Naive thymus-derived CD4-positive, alpha-beta T cell (primary cell): Measurements from ENCODE around the gene NRF1. TPM values are rescaled to one million over a fixed set of nuclear protein-coding genes. Genes with fewer than 3 reads are reported as not detected.
"Not testable (repeated sequence)": the region's sequence is repeated elsewhere in the genome, so short reads cannot be mapped to it uniquely, and the experiment has no call there.

Source experiments
- ATAC-seq: fragments of 150-1000 bp; cut with Tn5 transposase; 2 replicates; pipeline ENCODE4 v1.10.0; 2021; ENCODE audit warnings: mild to moderate bottlenecking, moderate library complexity
- CTCF ChIA-PET: fragments of 350-600 bp; sonication (Branson Sonifier 250); formaldehyde crosslinking; loops from one replicate; lab custom pipeline; 2021; ENCODE audit warnings: antibody characterized with exemption; lab: Charles Lee
- POLR2A ChIA-PET: fragments of 350-600 bp; sonication (Branson Sonifier 250); formaldehyde crosslinking; loops from one replicate; lab custom pipeline; 2021; ENCODE audit warnings: antibody characterized with exemption, inconsistent platforms; lab: Charles Lee
- DNase-seq, 9 donors: peaks; one replicate each; pipeline versions ENCODE4 v3.0.0 to v3.0.0-alpha.2; 2020 to 2022; ENCODE audit warnings: mixed read lengths in 1 of 9
- H3K27ac ChIP-seq: one replicate; pipeline ENCODE4 v1.7.0; 2013; ENCODE audit warnings: mild to moderate bottlenecking, low read depth, low read length, moderate library complexity
- H3K27me3 ChIP-seq, 2 donors: one replicate each; pipeline ENCODE4 v1.7.0; 2013; ENCODE audit warnings: low read length in 2 of 2, mild to moderate bottlenecking in 2 of 2, moderate library complexity in 2 of 2; ENCODE audit not compliant: control insufficient read depth in 2 of 2, insufficient read depth in 2 of 2
- H3K36me3 ChIP-seq, 3 experiments: 1 replicate in 2 of 3; 2 replicates in 1 of 3; pipeline ENCODE4 v1.7.0; 2013; ENCODE audit warnings: low read length in 3 of 3, mild to moderate bottlenecking in 3 of 3, moderate library complexity in 1 of 3; ENCODE audit not compliant: insufficient read depth in 3 of 3, control insufficient read depth in 2 of 3
- H3K4me1 ChIP-seq, 2 donors: one replicate each; pipeline ENCODE4 v1.7.0; 2013; ENCODE audit warnings: low read length in 2 of 2, mild to moderate bottlenecking in 2 of 2, moderate library complexity in 1 of 2; ENCODE audit not compliant: control insufficient read depth in 2 of 2, insufficient read depth in 2 of 2
- H3K4me3 ChIP-seq: 2 replicates; pipeline ENCODE4 v1.7.0; 2013; ENCODE audit warnings: mild to moderate bottlenecking, low read length
- H3K9me3 ChIP-seq, 3 experiments: 1 replicate in 2 of 3; 2 replicates in 1 of 3; pipeline ENCODE4 v1.7.0; 2013; ENCODE audit warnings: low read length in 3 of 3; ENCODE audit not compliant: control insufficient read depth in 2 of 3
- H3K27ac Mint-ChIP-seq, 9 donors: one replicate each; pipeline ENCODE4 v1.8.0; 2020 to 2022; ENCODE audit warnings: mixed read lengths in 9 of 9, mild to moderate bottlenecking in 8 of 9, moderate library complexity in 5 of 9, inconsistent platforms in 2 of 9
- H3K27me3 Mint-ChIP-seq, 5 donors: one replicate each; pipeline ENCODE4 v1.8.0; 2021 to 2022; ENCODE audit warnings: mixed read lengths in 5 of 5, mild to moderate bottlenecking in 1 of 5
- H3K36me3 Mint-ChIP-seq, 5 donors: one replicate each; pipeline ENCODE4 v1.8.0; 2020 to 2022; ENCODE audit warnings: mixed read lengths in 5 of 5, mild to moderate bottlenecking in 3 of 5, inconsistent platforms in 1 of 5
- H3K4me1 Mint-ChIP-seq, 7 donors: one replicate each; pipeline ENCODE4 v1.8.0; 2020 to 2022; ENCODE audit warnings: mixed read lengths in 7 of 7, mild to moderate bottlenecking in 3 of 7, inconsistent platforms in 1 of 7
- H3K4me3 Mint-ChIP-seq, 10 donors: one replicate each; pipeline ENCODE4 v1.8.0; 2020 to 2022; ENCODE audit warnings: mild to moderate bottlenecking in 10 of 10, mixed read lengths in 10 of 10, moderate library complexity in 6 of 10, inconsistent platforms in 2 of 10
- H3K9me3 Mint-ChIP-seq, 11 donors: one replicate each; pipeline ENCODE4 v1.8.0; 2020 to 2022; ENCODE audit warnings: mixed read lengths in 11 of 11, mild to moderate bottlenecking in 4 of 11, inconsistent platforms in 1 of 11, moderate library complexity in 1 of 11
- intact Hi-C, 2 donors: fragments of 100-400 bp; cut with micrococcal nuclease; formaldehyde crosslinking; loops; one replicate each; pipeline ENCODE4 v1.15.1; 2023
- polyA plus RNA-seq, 2 donors: library from polyadenylated mRNA; unstranded; fragments of 300-500 nt; fragmentation: Illumina TruSeq; gene quantifications; one replicate each; pipeline ENCODE4 v1.2.3, GENCODE V29; 2021
- total RNA-seq, 6 experiments: library from RNA in 5 of 6; stranded (reverse) in 5 of 6; gene quantifications; 1 replicate in 5 of 6; 2 replicates in 1 of 6; pipeline ENCODE4 v1.2.3 and lab custom pipeline; 2021 to 2026

The NRF1 gene
- total and polyA plus RNA-seq, 7 experiments from 2014 or later, result 24.7 to 49.3 (median 35.3) TPM

- intact Hi-C loops, result no loop called here
- DNase-seq (no peak), ATAC-seq (no peak)
- CTCF ChIA-PET, result no interaction called here
- Mint-ChIP-seq H3K4me3 (no peak overlapping the region), H3K9me3 (no peaks in the 10 kb centered on the region), H3K27me3 (peaks cover 10 to 23% (median 20%) of the 10 kb centered on the region in 5 donors), H3K27ac (no peak overlapping the region), H3K36me3 (no peaks in the 10 kb centered on the region), H3K4me1 (no peaks in the 10 kb centered on the region)
- Histone ChIP-seq H3K27me3 (no peaks in the 10 kb centered on the region), H3K4me3 (no peak overlapping the region), H3K9me3 (no peaks in the 10 kb centered on the region), H3K36me3 (no peaks in the 10 kb centered on the region), H3K4me1 (no peaks in the 10 kb centered on the region), H3K27ac (no peak overlapping the region)
- POLR2A ChIA-PET, result no interaction called here
Measured at GRCh38 chr7:129793506-129794310, 182.2 kb downstream of the NRF1 start.

GRCh38 chr7:129794461-129794860 lies 182.9 kb downstream of the NRF1 start:
- H3K27ac Mint-ChIP-seq, H3K4me3 ChIP-seq, H3K36me3 Mint-ChIP-seq, H3K27me3 ChIP-seq, H3K9me3 Mint-ChIP-seq, intact Hi-C loops, H3K4me1 ChIP-seq, POLR2A ChIA-PET, H3K27ac ChIP-seq, DNase-seq, H3K36me3 ChIP-seq, H3K4me1 Mint-ChIP-seq, CTCF ChIA-PET, H3K4me3 Mint-ChIP-seq, ATAC-seq, H3K9me3 ChIP-seq: not testable (repeated sequence)
- peaks cover 7 to 15% (median 12%) of the 10 kb centered on the region in 5 donors for H3K27me3 Mint-ChIP-seq

DNA sequence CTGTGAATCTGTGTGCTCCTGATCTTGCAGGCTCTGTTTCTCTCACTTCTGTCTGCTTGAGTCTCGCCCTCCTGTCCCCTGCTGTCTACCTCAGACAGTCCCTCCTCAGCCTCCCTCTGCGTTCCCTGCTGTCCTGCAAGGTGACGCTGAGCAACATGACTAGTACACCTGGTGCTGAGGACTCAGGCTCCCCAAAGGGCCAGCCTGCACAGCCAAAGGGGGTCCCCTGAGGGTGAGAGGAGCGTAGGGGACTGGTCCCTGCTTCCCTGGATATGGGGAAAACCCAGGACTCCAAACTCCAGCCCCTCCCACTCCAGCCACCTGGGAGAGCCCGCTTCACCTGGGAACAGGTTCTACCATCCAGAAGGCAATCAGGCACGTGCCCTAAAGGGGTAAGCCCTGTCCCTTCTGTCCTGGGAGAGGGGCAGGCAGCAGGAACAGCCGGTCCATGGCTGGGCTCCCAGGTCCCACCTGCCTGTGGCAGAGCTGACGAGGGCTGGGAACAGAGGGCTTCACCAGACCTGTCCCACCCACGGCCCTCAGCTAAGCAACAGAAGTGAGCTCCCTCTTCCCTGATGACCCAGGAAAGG lies 184.8 kb downstream of the NRF1 start:
- DNase-seq (no peak), ATAC-seq (no peak)
- Histone ChIP-seq H3K9me3 (no peaks in the 10 kb centered on the region), H3K36me3 (no peaks in the 10 kb centered on the region), H3K27me3 (no peaks in the 10 kb centered on the region), H3K4me3 (no peak overlapping the region), H3K4me1 (no peaks in the 10 kb centered on the region), H3K27ac (no peak overlapping the region)
- Mint-ChIP-seq H3K9me3 (no peaks in the 10 kb centered on the region), H3K36me3 (no peaks in the 10 kb centered on the region), H3K4me1 (no peaks in the 10 kb centered on the region), H3K27me3 (peaks cover 0 to 2% (median 1%) of the 10 kb centered on the region in 5 donors), H3K27ac (no peak overlapping the region), H3K4me3 (no peak overlapping the region)
- intact Hi-C loops, result no loop called here
- ChIA-PET CTCF (no interaction called here), POLR2A (no interaction called here)

- Mint-ChIP-seq H3K27me3 (no peaks in the 10 kb centered on the region), H3K4me3 (no peak overlapping the region), H3K9me3 (no peaks in the 10 kb centered on the region), H3K27ac (no peak overlapping the region), H3K36me3 (no peaks in the 10 kb centered on the region), H3K4me1 (no peaks in the 10 kb centered on the region)
- DNase-seq, result no peak
- Histone ChIP-seq H3K27ac (no peak overlapping the region), H3K4me1 (no peaks in the 10 kb centered on the region), H3K9me3 (no peaks in the 10 kb centered on the region), H3K36me3 (no peaks in the 10 kb centered on the region), H3K4me3 (no peak overlapping the region), H3K27me3 (no peaks in the 10 kb centered on the region)
- POLR2A ChIA-PET, result no interaction called here
- CTCF ChIA-PET, result no interaction called here
- intact Hi-C loops, result no loop called here
- ATAC-seq, result no peak
Measured at GRCh38 chr7:129797214-129797789, 185.8 kb downstream of the NRF1 start.

GRCh38 chr7:129798616-129799349 lies 187.3 kb downstream of the NRF1 start:
- Mint-ChIP-seq H3K27me3 (peaks cover 0 to 3% (median 0%) of the 10 kb centered on the region in 5 donors), H3K36me3 (no peaks in the 10 kb centered on the region), H3K4me3 (no peak overlapping the region), H3K27ac (no peak overlapping the region), H3K9me3 (no peaks in the 10 kb centered on the region), H3K4me1 (no peaks in the 10 kb centered on the region)
- no peaks in the 10 kb centered on the region for H3K9me3 ChIP-seq
- ATAC-seq, result no peak
- H3K27me3 ChIP-seq, result no peaks in the 10 kb centered on the region
- H3K4me1 ChIP-seq, result no peaks in the 10 kb centered on the region
- POLR2A ChIA-PET, result no interaction called here
- intact Hi-C loops, result no loop called here
- DNase-seq, result no peak
- H3K27ac ChIP-seq, result no peak overlapping the region
- CTCF ChIA-PET, result no interaction called here
- no peak overlapping the region for H3K4me3 ChIP-seq
- no peaks in the 10 kb centered on the region for H3K36me3 ChIP-seq

DNA sequence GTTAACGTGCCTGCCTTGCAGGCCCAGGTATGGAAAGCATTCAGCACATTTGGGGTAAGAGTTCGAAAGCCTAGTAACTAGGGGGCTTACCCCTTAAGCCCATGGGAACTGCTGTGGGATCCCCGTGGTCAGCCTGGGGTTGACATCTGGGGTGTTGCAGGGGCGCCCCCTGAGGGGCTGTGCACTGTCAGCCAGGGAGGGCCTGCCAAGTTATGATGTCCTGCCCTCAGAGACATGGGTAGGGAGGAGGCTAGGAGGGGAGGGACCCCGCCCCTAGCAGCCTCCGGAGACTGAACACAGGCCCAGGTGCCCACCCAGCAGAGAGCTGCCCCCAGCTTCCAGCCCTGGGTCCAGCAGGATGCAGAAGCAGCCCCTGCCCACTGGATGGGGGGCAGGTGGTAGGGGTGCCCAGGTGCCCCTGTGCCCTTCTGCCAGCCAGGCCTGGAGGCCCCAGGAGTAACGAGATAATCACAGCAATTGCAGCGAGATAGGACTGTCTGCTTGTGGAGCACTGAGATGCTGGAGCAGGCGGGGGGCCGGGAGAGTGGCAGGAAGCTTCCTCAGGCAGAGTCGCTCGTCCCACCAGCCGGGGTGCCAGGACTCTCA lies 187.9 kb downstream of the NRF1 start:
- H3K9me3 ChIP-seq, result no peaks in the 10 kb centered on the region
- ATAC-seq (no peak), DNase-seq (no peak)
- Mint-ChIP-seq H3K36me3 (no peaks in the 10 kb centered on the region), H3K27me3 (peaks cover 0 to 3% (median 0%) of the 10 kb centered on the region in 5 donors), H3K4me1 (no peaks in the 10 kb centered on the region), H3K9me3 (no peaks in the 10 kb centered on the region), H3K27ac (peak overlapping the region in 1 of 9 donors; percentile 13), H3K4me3 (no peak overlapping the region)
- no peaks in the 10 kb centered on the region for H3K4me1 ChIP-seq
- ChIA-PET POLR2A (no interaction called here), CTCF (no interaction called here)
- H3K27me3 ChIP-seq, result no peaks in the 10 kb centered on the region
- H3K4me3 ChIP-seq, result no peak overlapping the region
- no peak overlapping the region for H3K27ac ChIP-seq
- intact Hi-C loops, result no loop called here
- no peaks in the 10 kb centered on the region for H3K36me3 ChIP-seq
